ENCODE data around the gene CTSD.

GRCh38 chr11:1759851-1760220, 3.9 kb downstream of the CTSD start:
- TF ChIP-seq POLR2A (IDR thresholded peaks at IDR 0.05) = no peak
- TF ChIP-seq, protein P1, sequence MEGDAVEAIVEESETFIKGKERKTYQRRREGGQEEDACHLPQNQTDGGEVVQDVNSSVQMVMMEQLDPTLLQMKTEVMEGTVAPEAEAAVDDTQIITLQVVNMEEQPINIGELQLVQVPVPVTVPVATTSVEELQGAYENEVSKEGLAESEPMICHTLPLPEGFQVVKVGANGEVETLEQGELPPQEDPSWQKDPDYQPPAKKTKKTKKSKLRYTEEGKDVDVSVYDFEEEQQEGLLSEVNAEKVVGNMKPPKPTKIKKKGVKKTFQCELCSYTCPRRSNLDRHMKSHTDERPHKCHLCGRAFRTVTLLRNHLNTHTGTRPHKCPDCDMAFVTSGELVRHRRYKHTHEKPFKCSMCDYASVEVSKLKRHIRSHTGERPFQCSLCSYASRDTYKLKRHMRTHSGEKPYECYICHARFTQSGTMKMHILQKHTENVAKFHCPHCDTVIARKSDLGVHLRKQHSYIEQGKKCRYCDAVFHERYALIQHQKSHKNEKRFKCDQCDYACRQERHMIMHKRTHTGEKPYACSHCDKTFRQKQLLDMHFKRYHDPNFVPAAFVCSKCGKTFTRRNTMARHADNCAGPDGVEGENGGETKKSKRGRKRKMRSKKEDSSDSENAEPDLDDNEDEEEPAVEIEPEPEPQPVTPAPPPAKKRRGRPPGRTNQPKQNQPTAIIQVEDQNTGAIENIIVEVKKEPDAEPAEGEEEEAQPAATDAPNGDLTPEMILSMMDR (IDR thresholded peaks at IDR 0.05) = no peak

Data from adrenal gland (tissue), 5 donors.